GM21717 (cell line): ENCODE data around the gene STXBP6.
"Not testable (repeated sequence)": the region's sequence is repeated elsewhere in the genome, so short reads cannot be mapped to it uniquely, and the experiment has no call there.

ENCODE experiments used
- ATAC-seq: cut with Tn5 transposase; IDR thresholded peaks from one replicate; pipeline ENCODE4 v1.9.1; 2021; ENCODE audit warnings: mild to moderate bottlenecking, moderate library complexity; ENCODE audit not compliant: unreplicated experiment

STXBP6 gene

DNA sequence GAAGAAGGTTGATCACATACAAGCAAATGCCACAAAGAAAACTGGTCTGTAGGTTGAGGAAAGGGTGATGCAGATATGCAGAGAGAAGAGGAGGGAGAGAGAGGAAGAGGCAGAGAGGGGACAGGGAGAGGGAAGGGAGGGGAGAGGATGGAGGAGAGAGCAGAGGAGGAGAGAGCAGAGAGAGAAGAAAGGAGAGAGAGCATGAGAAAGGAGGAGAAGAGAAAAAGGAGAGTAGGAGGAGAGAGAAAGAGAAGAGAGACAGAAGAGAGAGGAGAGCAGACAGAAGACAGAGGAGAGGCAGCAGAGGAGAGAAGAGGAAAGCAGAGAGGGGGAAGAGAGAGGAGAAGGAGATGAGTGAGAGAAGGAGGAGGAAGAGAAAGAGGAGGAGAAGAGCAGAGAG, 59.2 kb downstream of the STXBP6 start:
- ATAC-seq, result no peak

DNA sequence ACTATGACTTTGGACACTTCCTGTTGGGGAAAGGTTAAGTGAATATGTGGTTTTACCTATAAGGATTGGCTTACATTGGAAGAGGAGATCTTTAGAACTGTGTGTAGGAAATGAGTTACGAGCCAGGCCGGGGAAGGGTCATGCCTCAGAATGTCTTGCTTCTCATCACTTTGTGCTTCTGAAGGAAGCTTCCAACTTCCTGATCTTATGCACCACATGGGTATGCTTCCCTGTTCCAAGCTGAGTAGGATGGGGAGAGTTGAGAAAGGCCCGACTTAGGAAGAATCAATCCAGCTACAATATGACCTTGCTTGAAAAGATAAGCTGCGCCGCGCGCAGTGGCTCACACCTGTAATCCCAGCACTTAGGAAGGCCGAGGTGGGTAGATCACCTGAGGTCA, 59.9 kb downstream of the STXBP6 start:
- no peak for ATAC-seq

- no peak for ATAC-seq
These were observed 61.2 kb downstream of the STXBP6 start for GRCh38 chr14:24988760-24989159.

DNA sequence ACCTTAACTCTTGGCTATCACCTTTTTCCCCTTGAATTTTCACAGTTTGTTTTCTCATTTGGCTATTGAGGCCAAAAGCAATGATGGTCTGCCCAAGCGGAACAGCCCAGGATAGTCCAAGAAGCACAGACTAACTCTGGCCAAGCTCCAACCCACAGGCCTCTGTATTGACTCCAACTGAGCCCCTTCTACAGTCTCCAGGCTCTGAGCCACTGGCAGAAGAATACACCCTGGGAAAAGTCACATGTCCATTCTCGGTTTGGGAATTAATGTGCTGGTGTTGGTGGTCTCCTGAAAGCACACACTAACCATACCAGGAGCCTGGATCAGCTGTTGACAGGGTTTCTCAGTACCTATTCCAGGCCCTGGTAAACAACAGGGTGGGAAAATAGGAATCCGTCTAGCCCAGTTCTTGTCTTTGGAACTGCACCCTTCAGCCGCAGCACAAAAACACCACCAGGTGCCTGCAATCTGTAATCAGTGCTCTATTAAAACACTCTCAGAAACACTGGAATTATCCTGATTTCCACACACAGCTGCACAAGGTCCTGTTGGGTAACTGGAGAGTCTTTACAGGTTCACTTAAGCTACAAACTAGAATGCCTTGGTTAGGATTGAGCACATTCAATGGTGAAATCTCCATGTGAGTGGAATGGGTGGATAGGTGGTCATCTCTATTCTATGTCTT, 63.6 kb downstream of the STXBP6 start:
- no peak for ATAC-seq

- no peak for ATAC-seq
These were observed 64.9 kb downstream of the STXBP6 start for GRCh38 chr14:24984846-24985589.

DNA sequence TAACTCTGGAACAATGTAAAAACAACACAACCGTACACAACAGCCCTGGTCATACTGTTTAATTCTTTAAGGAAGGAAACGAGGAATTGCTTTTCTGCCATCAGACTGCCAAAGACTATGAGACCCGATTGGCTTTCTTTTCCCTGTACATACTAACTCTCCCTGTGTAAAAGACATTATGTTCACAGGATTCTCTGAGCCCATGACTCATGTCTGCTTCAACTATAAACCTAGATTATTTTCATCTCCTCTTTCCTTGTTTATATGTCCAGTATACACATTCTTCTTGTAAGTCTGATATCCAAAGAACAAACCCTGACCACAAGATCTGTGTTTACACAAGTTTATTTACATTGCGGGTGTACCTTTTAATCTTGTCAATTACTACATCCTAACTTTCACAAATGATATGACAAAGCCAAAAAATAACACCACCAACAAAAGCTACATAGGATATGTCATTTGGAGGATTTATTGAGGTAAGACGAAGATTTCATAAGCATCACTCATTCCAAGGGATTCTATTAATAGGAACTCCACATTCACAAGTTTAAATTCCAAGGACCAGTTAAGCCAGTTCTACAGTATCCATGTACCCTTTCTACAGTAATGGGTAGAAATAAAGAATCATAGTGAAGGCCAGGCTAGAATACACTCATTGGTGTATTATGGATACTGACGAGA, 67.3 kb downstream of the STXBP6 start:
- ATAC-seq, result no peak

GRCh38 chr14:24979725-24980239, 70.2 kb downstream of the STXBP6 start:
- ATAC-seq, result no peak

DNA sequence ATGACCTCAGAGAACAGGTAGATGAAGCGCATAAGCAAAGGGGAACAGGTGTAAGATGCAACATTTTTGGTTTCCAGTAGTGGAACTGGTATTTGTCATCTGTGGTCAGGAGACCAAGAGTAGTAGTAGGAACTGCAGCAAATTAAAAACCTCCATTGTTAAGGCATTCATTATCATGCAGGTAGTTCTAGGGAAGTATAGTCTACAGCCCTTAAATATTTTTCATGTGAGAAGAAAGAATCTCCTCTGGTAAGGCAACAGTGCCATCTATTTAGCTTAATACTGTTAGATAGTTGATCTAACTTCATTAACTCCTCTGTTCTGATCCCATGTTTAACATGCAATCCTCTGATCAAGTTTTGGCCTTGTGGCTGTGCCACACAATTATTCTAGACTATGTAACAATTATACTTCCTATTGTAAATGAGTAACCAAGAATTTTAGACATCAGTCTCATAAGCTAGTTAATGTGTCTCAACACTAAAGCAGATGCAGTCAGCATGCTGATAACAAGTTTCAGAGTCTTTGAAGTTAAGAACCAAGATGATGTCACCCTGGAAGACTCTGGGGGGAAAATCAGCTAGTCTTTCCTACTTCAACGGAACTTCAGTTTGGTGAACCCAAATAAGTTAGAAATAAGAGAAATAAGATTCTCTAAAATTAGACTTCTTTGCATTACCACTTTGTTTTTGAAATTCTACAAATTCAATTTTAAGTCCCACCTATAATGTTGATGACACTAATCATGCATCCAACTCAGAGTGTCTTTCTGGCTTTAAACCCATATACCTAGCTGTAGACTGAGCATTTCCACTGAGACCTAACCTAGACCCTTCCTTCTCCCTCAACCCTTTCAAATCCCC, 70.9 kb downstream of the STXBP6 start:
- no peak for ATAC-seq

DNA sequence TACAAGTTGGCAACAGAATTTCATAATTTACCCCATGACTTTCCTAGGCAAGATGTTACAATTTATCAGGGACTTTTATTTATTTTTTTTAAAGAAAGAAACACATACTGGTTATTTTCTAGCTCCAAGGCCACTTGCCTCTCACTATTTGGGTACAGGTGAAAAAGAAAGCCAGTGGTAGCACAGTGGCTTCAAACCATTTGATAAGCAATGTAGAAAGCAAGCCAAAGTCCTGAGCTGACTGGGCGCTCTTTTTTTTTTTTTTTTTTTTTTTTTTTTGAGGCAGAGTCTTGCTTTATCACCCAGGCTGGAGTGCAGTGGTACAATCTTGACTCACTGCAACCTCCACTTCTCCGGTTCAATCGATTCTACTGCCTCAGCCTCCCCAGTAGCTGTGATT, 73.3 kb downstream of the STXBP6 start:
- ATAC-seq, result no peak

DNA sequence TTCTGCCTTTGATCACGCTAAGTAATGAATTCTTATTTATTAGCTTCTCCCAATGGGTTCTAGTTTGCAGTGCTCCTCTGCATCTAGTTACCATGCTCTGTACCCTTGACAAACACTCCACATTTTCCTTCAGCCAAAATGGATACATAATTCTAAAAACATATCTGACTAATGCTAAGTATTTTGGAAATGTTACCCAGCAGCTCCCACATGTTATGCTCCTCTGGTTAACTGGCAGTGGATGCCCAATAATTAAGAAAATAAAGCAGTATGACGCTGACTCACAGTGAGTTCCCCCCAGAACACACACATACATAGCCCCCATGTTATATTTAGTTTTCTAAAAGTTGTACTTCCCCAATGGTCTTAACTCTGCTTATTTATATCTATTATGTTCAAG, 74.6 kb downstream of the STXBP6 start:
- no peak for ATAC-seq

- no peak for ATAC-seq
These were observed 75.2 kb downstream of the STXBP6 start for GRCh38 chr14:24974591-24975374.

DNA sequence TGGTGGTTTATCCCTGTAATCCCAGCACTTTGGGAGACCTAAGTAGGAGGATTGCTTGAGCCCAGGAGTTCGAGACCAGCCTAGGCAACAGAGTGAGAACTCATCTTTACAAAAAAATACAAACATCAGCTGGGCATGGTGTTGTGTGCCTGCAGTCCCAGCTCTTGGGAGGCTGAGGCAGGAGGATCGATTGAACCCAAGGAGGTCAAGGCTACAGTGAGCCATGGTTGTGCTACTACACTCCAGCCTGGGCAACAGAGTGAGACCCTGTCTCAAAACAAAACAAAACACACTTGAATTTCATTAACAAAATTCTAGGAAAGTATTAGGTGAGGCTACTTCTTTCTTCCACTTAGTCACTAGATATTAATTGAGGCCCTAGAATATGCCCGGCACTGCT, 77.1 kb downstream of the STXBP6 start:
- ATAC-seq, result no peak

GRCh38 chr14:24971255-24971654, 78.7 kb downstream of the STXBP6 start:
- no peak for ATAC-seq

DNA sequence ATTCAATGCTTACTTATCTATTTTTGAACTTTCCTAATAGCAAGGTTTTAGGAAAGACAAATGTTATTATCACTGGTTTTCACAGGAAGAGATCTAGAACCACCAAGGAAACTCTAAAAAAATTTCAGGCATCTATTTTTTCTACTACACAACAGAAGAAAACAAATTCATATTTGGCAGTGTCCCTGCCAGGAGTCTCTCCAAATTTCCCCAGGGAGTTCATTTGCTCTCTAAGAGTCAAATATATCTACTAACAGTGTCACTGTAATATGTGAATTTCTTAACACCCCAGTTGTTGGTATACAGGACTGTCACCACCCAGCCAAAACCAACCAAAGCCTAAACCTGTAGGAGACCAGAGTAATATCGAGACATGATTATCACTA, 83.4 kb downstream of the STXBP6 start:
- no peak for ATAC-seq

- ATAC-seq, result no peak
These were observed 83.9 kb downstream of the STXBP6 start for GRCh38 chr14:24965934-24966578.

- ATAC-seq, result no peak
These were observed 84.4 kb downstream of the STXBP6 start for GRCh38 chr14:24965578-24965933.

GRCh38 chr14:24964591-24964990, 85.4 kb downstream of the STXBP6 start:
- no peak for ATAC-seq

GRCh38 chr14:24964048-24964447, 85.9 kb downstream of the STXBP6 start:
- ATAC-seq, result no peak

- not testable (repeated sequence) for ATAC-seq
These were observed 87.8 kb downstream of the STXBP6 start for GRCh38 chr14:24962118-24962517.

DNA sequence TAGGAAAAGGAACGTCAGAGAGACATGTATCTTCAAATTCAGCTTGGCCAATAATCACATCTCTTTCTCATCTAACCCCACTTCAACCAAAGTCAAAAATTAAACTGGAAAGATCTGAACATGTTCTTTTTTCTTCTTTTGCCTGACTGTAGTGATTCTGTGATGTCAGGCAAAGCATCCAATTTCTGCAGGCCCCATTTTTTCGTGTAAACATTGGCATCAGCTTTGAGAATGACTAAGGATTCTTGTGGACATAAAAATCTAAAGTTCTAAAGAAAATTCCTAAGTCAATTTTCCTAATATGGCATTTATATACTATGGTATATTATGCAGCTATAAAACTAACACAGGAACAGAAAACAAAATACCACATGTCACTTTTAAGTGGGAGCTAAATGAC, 89.1 kb downstream of the STXBP6 start:
- ATAC-seq, result no peak
